H1 (cell line): ENCODE data around the gene PRKN. TPM values are rescaled to one million over a fixed set of nuclear protein-coding genes. Genes with fewer than 3 reads are reported as not detected.

Source experiments
- CTCF ChIA-PET: fragments of 300-600 bp; sonication (Branson Sonifier 250); formaldehyde crosslinking; loops from one replicate; lab custom pipeline; 2021; ENCODE audit not compliant: partially characterized antibody; lab: Charles Lee
- POLR2A ChIA-PET: fragments of 300-600 bp; sonication (Branson Sonifier 250); formaldehyde crosslinking; loops from one replicate; lab custom pipeline; 2021; ENCODE audit warnings: inconsistent platforms; ENCODE audit not compliant: partially characterized antibody; lab: Charles Lee
- DNase-seq, 2 experiments: peaks; one replicate each; pipeline versions ENCODE4 v3.0.0 to v3.0.0-alpha.2; 2010 to 2022; ENCODE audit warnings: low spot score in 2 of 2, low read depth in 1 of 2, mixed read lengths in 1 of 2
- FAIRE-seq: peaks from 2 replicates; lab custom pipeline; 2011; peaks lifted over from hg19 to GRCh38; lab: Jason Lieb, UNC
- H2AFZ ChIP-seq: 2 replicates; pipeline ENCODE4 v1.8.1; 2012; ENCODE audit warnings: low read length, inconsistent platforms
- H2AK5ac ChIP-seq: 2 replicates; pipeline ENCODE4 v1.6.1; 2013; ENCODE audit warnings: low read depth, low read length
- H2BK120ac ChIP-seq: replicated peaks from 2 replicates; pipeline ENCODE3; 2013; ENCODE audit warnings: low read depth, low read length, inconsistent platforms
- H2BK12ac ChIP-seq: 2 replicates; pipeline ENCODE4 v1.6.1; 2013; ENCODE audit warnings: low read depth, low read length
- H2BK15ac ChIP-seq: 2 replicates; pipeline ENCODE4 v1.6.1; 2013; ENCODE audit warnings: low read length
- H2BK20ac ChIP-seq: 2 replicates; pipeline ENCODE4 v1.6.1; 2013; ENCODE audit warnings: low read length
- H2BK5ac ChIP-seq: 2 replicates; pipeline ENCODE4 v1.6.1; 2013; ENCODE audit warnings: low read depth, low read length
- H3K14ac ChIP-seq: 2 replicates; pipeline ENCODE4 v1.6.1; 2013; ENCODE audit warnings: inconsistent platforms; ENCODE audit not compliant: insufficient read length
- H3K18ac ChIP-seq: 2 replicates; pipeline ENCODE4 v1.6.1; 2013; ENCODE audit warnings: low read length; ENCODE audit errors: extremely low read depth
- H3K23ac ChIP-seq: 2 replicates; pipeline ENCODE4 v1.6.1; 2013; ENCODE audit warnings: inconsistent platforms; ENCODE audit not compliant: insufficient read length
- H3K23me2 ChIP-seq: 2 replicates; pipeline ENCODE4 v1.6.1; 2013; ENCODE audit warnings: low read depth, low read length
- H3K27ac ChIP-seq: 2 replicates; pipeline ENCODE4 v1.6.1; 2011; ENCODE audit warnings: low read depth, low read length, inconsistent platforms
- H3K27me3 ChIP-seq, 4 experiments: replicated peaks in 1 of 4; 1 replicate in 1 of 4; 2 replicates in 3 of 4; pipeline versions ENCODE4 v1.6.1 to v1.8.1; 2011 to 2013; ENCODE audit warnings: low read length in 3 of 4, mild to moderate bottlenecking in 3 of 4, inconsistent platforms in 2 of 4, mixed read lengths in 2 of 4, moderate library complexity in 1 of 4; ENCODE audit not compliant: control insufficient read depth in 3 of 4, insufficient read depth in 3 of 4; ENCODE audit errors: extremely low read depth in 1 of 4
- H3K36me3 ChIP-seq, 4 experiments: 2 replicates each; pipeline versions ENCODE4 v1.6.1 to v1.8.1; 2011 to 2013; ENCODE audit warnings: mild to moderate bottlenecking in 4 of 4, low read length in 3 of 4, moderate library complexity in 2 of 4, control low read depth in 1 of 4, inconsistent platforms in 1 of 4; ENCODE audit not compliant: insufficient read depth in 4 of 4, control insufficient read depth in 2 of 4
- H3K4ac ChIP-seq: replicated peaks from 2 replicates; pipeline ENCODE3; 2013; ENCODE audit warnings: low read length, low read depth, mixed read lengths, inconsistent platforms; ENCODE audit not compliant: insufficient read length
- H3K4me1 ChIP-seq, 4 experiments: replicated peaks in 1 of 4; 1 replicate in 1 of 4; 2 replicates in 3 of 4; pipeline versions ENCODE4 v1.6.1 to v1.8.1; 2011 to 2013; ENCODE audit warnings: low read length in 3 of 4, inconsistent platforms in 2 of 4, mixed read lengths in 1 of 4; ENCODE audit not compliant: insufficient read depth in 4 of 4, control insufficient read depth in 3 of 4
- H3K4me2 ChIP-seq, 2 experiments: 2 replicates each; pipeline versions ENCODE4 v1.6.1 to v1.8.1; 2011 to 2013; ENCODE audit warnings: low read depth in 2 of 2, low read length in 2 of 2, control low read depth in 1 of 2, inconsistent platforms in 1 of 2, mild to moderate bottlenecking in 1 of 2; ENCODE audit not compliant: insufficient read depth in 1 of 2
- H3K4me3 ChIP-seq, 4 experiments: fragments of 200-600, 300-600 bp in 1 of 4; sonication (generic), shearing (Covaris generic), sonication (Bioruptor Twin) in 1 of 4; 2 replicates each; pipeline versions ENCODE4 v1.5.1 to v1.8.1; 2011 to 2016; ENCODE audit warnings: low read length in 4 of 4, low read depth in 3 of 4, control low read depth in 2 of 4, inconsistent platforms in 2 of 4, mild to moderate bottlenecking in 2 of 4, mixed read lengths in 1 of 4, moderate library complexity in 1 of 4; ENCODE audit not compliant: insufficient read depth in 2 of 4; ENCODE audit errors: extremely low read depth in 1 of 4
- H3K56ac ChIP-seq: replicated peaks from 2 replicates; pipeline ENCODE3; 2013; ENCODE audit warnings: low read depth, mild to moderate bottlenecking, mixed read lengths, low read length, inconsistent platforms; ENCODE audit not compliant: insufficient read length
- H3K79me1 ChIP-seq: 2 replicates; pipeline ENCODE4 v1.6.1; 2013; ENCODE audit warnings: low read depth, low read length, control low read depth
- H3K79me2 ChIP-seq, 2 experiments: 2 replicates each; pipeline versions ENCODE4 v1.6.1 to v1.8.1; 2012 to 2013; ENCODE audit warnings: low read length in 2 of 2, mild to moderate bottlenecking in 2 of 2, inconsistent platforms in 1 of 2; ENCODE audit not compliant: insufficient read depth in 2 of 2, control insufficient read depth in 1 of 2
- H3K9ac ChIP-seq, 4 experiments: replicated peaks in 1 of 4; 1 replicate in 1 of 4; 2 replicates in 3 of 4; pipeline versions ENCODE4 v1.6.1 to v1.8.1; 2011 to 2013; ENCODE audit warnings: low read depth in 3 of 4, low read length in 3 of 4, control low read depth in 2 of 4, mild to moderate bottlenecking in 2 of 4, moderate library complexity in 2 of 4, inconsistent platforms in 1 of 4; ENCODE audit errors: extremely low read depth in 1 of 4
- H3K9me3 ChIP-seq, 2 experiments: 2 replicates each; pipeline versions ENCODE4 v1.6.1 to v1.8.1; 2012 to 2013; ENCODE audit warnings: mild to moderate bottlenecking in 2 of 2, moderate library complexity in 2 of 2, control low read depth in 1 of 2, inconsistent platforms in 1 of 2, low read depth in 1 of 2, low read length in 1 of 2, mixed read lengths in 1 of 2; ENCODE audit not compliant: insufficient read depth in 2 of 2
- H4K20me1 ChIP-seq, 2 experiments: replicated peaks in 1 of 2; 2 replicates each; pipeline versions ENCODE3 to v1.8.1; 2011 to 2013; ENCODE audit warnings: inconsistent platforms in 2 of 2, low read length in 2 of 2, mild to moderate bottlenecking in 1 of 2; ENCODE audit not compliant: insufficient read depth in 2 of 2, control insufficient read depth in 1 of 2
- H4K5ac ChIP-seq: 2 replicates; pipeline ENCODE4 v1.6.1; 2013; ENCODE audit warnings: low read length, low read depth, mixed read lengths, inconsistent platforms; ENCODE audit not compliant: insufficient read length
- H4K8ac ChIP-seq: 2 replicates; pipeline ENCODE4 v1.8.0; 2013; ENCODE audit warnings: mild to moderate bottlenecking, moderate library complexity, low read length, inconsistent platforms; ENCODE audit not compliant: insufficient read depth; ENCODE audit errors: extremely low read depth
- H4K91ac ChIP-seq: replicated peaks from 2 replicates; pipeline ENCODE3; 2013; ENCODE audit warnings: low read length, mixed read lengths, inconsistent platforms; ENCODE audit not compliant: insufficient read length
- ASH2L ChIP-seq: fragments of 200-600, 300-600 bp; sonication (generic); IDR thresholded peaks from one replicate; pipeline ENCODE4 v1.7.1; 2017; ENCODE audit warnings: low read length
- CREB1 ChIP-seq: IDR thresholded peaks from 2 replicates; pipeline ENCODE4 v1.6.1; 2012; ENCODE audit warnings: inconsistent platforms
- EP300 ChIP-seq, 2 experiments: IDR thresholded peaks; 1 replicate in 1 of 2; 2 replicates in 1 of 2; pipeline ENCODE4 v1.6.1; 2011 to 2012; ENCODE audit warnings: low read depth in 2 of 2, low read length in 2 of 2, mild to moderate bottlenecking in 2 of 2, borderline replicate concordance in 1 of 2, inconsistent platforms in 1 of 2, moderate library complexity in 1 of 2
- JUN ChIP-seq: IDR thresholded peaks from 2 replicates; pipeline ENCODE4 v1.6.1; 2011; ENCODE audit warnings: low read depth, mild to moderate bottlenecking, improper control_type of control experiment, low read length
- JUND ChIP-seq: IDR thresholded peaks from 2 replicates; pipeline ENCODE4 v1.6.1; 2011; ENCODE audit warnings: mild to moderate bottlenecking, improper control_type of control experiment, low read length
- MAFK ChIP-seq: IDR thresholded peaks from 2 replicates; pipeline ENCODE4 v1.6.1; 2012; ENCODE audit warnings: low read depth, mild to moderate bottlenecking, improper control_type of control experiment, low read length
- NANOG ChIP-seq: IDR thresholded peaks from 2 replicates; pipeline ENCODE4 v1.6.1; 2011; ENCODE audit warnings: low read length, low read depth, mild to moderate bottlenecking, inconsistent platforms; ENCODE audit not compliant: insufficient read depth, poor library complexity, severe bottlenecking
- NRF1 ChIP-seq: IDR thresholded peaks from 2 replicates; pipeline ENCODE4 v1.6.1; 2011; ENCODE audit warnings: mild to moderate bottlenecking, low read depth, low read length, improper control_type of control experiment
- POLR2A ChIP-seq, 2 experiments: IDR thresholded peaks; 1 replicate in 1 of 2; 2 replicates in 1 of 2; pipeline ENCODE4 v1.6.1; 2011; ENCODE audit warnings: low read depth in 2 of 2, low read length in 2 of 2, mild to moderate bottlenecking in 2 of 2; ENCODE audit errors: control extremely low read depth in 1 of 2
- RAD21 ChIP-seq, 2 experiments: IDR thresholded peaks in 1 of 2; conservative IDR thresholded peaks in 1 of 2; 2 replicates each; pipeline ENCODE4 v1.6.1; 2011; ENCODE audit warnings: low read depth in 2 of 2, low read length in 2 of 2, improper control_type of control experiment in 1 of 2, inconsistent platforms in 1 of 2, mild to moderate bottlenecking in 1 of 2, moderate library complexity in 1 of 2
- RNF2 ChIP-seq: fragments of 200-900, 300-1000 bp; sonication (generic); IDR thresholded peaks from 2 replicates; pipeline ENCODE4 v1.7.1; 2016; ENCODE audit warnings: borderline replicate concordance, low read depth, mild to moderate bottlenecking, antibody characterized with exemption, low read length; ENCODE audit not compliant: poor library complexity, severe bottlenecking; ENCODE audit errors: missing control alignments
- SIRT6 ChIP-seq: IDR thresholded peaks from one replicate; pipeline ENCODE4 v1.7.1; 2012; ENCODE audit warnings: low read length, inconsistent platforms
- TAF1 ChIP-seq: IDR thresholded peaks from 2 replicates; pipeline ENCODE4 v1.6.1; 2011; ENCODE audit warnings: mild to moderate bottlenecking, low read depth, low read length
- WGBS, 2 experiments: shearing (Covaris generic) in 1 of 2; methylation state at CpG; one replicate each; pipeline versions ENCODE4 v1.1.6 to v1.1.7; 2013 to 2015; ENCODE audit warnings: low lambda C conversion rate in 2 of 2, mixed read lengths in 2 of 2, inconsistent platforms in 1 of 2, low coverage in 1 of 2, missing lambda C conversion rate in 1 of 2; ENCODE audit not compliant: insufficient replicate concordance in 2 of 2, insufficient coverage in 1 of 2, insufficient read length in 1 of 2; ENCODE audit errors: extremely low coverage in 1 of 2, missing lambda C conversion rate in 1 of 2; 5-methylcytosine and 5-hydroxymethylcytosine counted together
- polyA plus RNA-seq, 7 experiments: library from polyadenylated mRNA; depleted of rRNA in 3 of 7; stranded (reverse) in 5 of 7; unstranded in 2 of 7; fragments of >200 nt in 5 of 7; fragments of 200-250 nt in 2 of 7; gene quantifications; 1 replicate in 5 of 7; 2 replicates in 1 of 7; 4 replicates in 1 of 7; pipeline versions ENCODE4 v1.2.1 to v1.2.3, GENCODE V29; 2011 to 2013; ENCODE audit warnings: missing spikeins in 2 of 7, mixed read lengths in 2 of 7
- total RNA-seq: library from RNA; stranded (reverse); fragmentation: NEBNext Ultra II Directional; extraction: Animal tissue kit (Norgen Biotek cat#: 25700); gene quantifications from 2 replicates; pipeline ENCODE4 v1.2.1, GENCODE V29; 2021
- TF ChIP-seq, protein P1 (sequence below): IDR thresholded peaks from 2 replicates; pipeline ENCODE4 v1.6.1; 2011; ENCODE audit warnings: low read depth, mild to moderate bottlenecking, low read length; ENCODE audit not compliant: insufficient read depth

The PRKN gene
- total and polyA plus RNA-seq, 2 of the 8 experiments (the other 6 are each of a cell fraction or from before 2014, with no cell fraction given) = 0.13 to 0.29 TPM

DNA sequence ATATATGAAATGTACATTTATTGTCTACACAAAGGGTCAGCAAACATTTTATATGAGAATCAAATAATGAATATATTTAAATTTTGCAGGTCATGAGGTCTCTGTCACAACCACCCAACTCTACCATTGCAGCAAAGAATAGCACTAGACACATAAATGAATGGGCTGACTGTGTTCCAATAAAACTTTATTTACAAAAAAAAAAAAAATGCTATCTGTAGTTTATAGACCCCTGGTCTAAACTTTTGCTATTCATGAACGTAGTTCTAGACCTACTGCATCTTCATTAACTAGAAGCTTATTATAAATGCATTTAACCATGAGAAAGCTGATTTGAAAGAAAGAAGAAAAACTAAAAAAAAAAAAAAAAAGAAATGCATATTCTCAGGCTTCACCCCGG, 842.8 kb downstream of the PRKN start:
- Histone ChIP-seq H3K23me2 (no peaks in the 10 kb centered on the region), H2BK20ac (no peak overlapping the region), H3K18ac (no peak overlapping the region), H3K4me1 (no peaks in the 10 kb centered on the region; a peak in 1 of 7 replicates), H3K23ac (no peak overlapping the region), H2BK12ac (no peak overlapping the region), H3K36me3 (no peaks in the 10 kb centered on the region), H4K20me1 (no peaks in the 10 kb centered on the region), H2AK5ac (no peak overlapping the region), H3K27ac (no peak overlapping the region), H4K8ac (no peak overlapping the region)
- CTCF ChIA-PET = interaction anchor here (0.6 to 0.8 kb wide), 2 partner anchors 10 to 280 kb away, joined by 3 read pairs; no protein-coding TSS in a partner anchor
- 96% methylated on average over 2 of the region's 2 CpGs; no CpG with 5 or more reads in 1 of the 2 experiments for WGBS, 2 experiments
- TF ChIP-seq EP300 (IDR thresholded peaks at IDR 0.05; ENCODE audit: borderline replicate concordance in 1 of 2, low read depth in 2 of 2, low read length in 2 of 2) = no peak
- TF ChIP-seq POLR2A (IDR thresholded peaks at IDR 0.05; ENCODE audit: control extremely low read depth in 1 of 2, low read depth in 2 of 2, low read length in 2 of 2) = no peak
- TF ChIP-seq, protein P1, sequence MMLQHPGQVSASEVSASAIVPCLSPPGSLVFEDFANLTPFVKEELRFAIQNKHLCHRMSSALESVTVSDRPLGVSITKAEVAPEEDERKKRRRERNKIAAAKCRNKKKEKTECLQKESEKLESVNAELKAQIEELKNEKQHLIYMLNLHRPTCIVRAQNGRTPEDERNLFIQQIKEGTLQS = no peak
- TF ChIP-seq NANOG = no peak
- no peak for TF ChIP-seq SIRT6
- TF ChIP-seq CREB1 = no peak
- no peak for TF ChIP-seq JUND
- TF ChIP-seq NRF1 = no peak
- TF ChIP-seq RNF2 = no peak
- TF ChIP-seq RAD21 (IDR thresholded peaks at IDR 0.05 in 1 of 2, conservative IDR thresholded peaks at IDR 0.05 in 1 of 2; ENCODE audit: low read depth in 2 of 2, low read length in 2 of 2) = no peak
- TF ChIP-seq ASH2L = no peak
- no peak for TF ChIP-seq TAF1
- no peak for TF ChIP-seq MAFK
- TF ChIP-seq JUN = no peak
- TF ChIP-seq, all 59 proteins: peak for 0
- Histone ChIP-seq H3K4me2 (no peak overlapping the region), H2BK5ac (no peak overlapping the region), H3K79me1 (no peaks in the 10 kb centered on the region), H2AFZ (no peak overlapping the region), H4K5ac (no peak overlapping the region), H2BK120ac (no peak overlapping the region), H3K4me3 (no peak overlapping the region), H3K56ac (no peak overlapping the region), H3K14ac (no peak overlapping the region), H3K4ac (no peak overlapping the region), H2BK15ac (no peak overlapping the region), H3K27me3 (no peaks in the 10 kb centered on the region), H4K91ac (no peak overlapping the region), H3K9ac (no peak overlapping the region), H3K79me2 (no peaks in the 10 kb centered on the region), H3K9me3 (no peaks in the 10 kb centered on the region)
- POLR2A ChIA-PET = no interaction called here
- FAIRE-seq = no peak
- DNase-seq = no peak
